ENCODE measurements around the gene JOSD1. TPM values are rescaled to one million over a fixed set of nuclear protein-coding genes. Genes with fewer than 3 reads are reported as not detected.
A peak's percentile ranks its signal among the peaks of the same experiment; 100 is the strongest.

Gene JOSD1
- total RNA-seq, 1 donor from 2014 or later: 52.1 TPM

DNA sequence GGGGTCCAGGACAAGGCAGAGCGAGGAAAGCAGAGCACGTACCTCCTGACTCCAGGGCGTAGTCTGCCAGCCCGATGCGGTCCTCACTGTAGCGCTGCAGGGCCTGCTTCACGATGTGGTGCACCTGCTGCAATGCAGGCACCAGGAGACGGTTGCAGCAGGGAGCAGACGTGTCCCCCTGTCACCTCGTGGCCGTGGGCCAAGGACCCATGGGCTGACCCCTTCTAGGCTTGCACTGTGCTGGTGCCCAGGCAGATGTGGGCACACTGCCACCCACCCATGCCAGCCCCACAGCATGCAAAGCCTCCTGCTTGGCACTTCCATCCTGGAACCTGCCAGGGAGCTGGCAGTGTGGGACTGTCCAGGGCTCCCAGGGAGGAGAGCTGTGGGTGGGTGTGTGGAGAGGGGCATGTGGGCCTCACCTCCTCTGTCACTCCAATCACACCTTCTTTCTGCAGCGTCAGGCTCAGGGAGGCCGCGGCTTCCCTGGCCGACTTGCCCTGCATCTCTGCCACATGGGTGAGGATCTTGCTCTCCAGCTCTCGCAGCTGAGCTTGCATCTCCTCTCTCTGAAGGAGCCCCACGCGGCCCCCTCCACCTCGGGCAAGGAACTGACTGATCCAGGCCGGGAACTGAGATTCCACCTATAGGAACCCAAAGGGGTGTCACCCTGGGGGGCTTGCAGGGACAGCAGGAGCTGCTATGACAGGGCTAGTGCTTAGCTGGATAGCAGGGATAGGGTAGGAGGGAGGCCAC lies 38.7 kb upstream of the JOSD1 start:
- Histone ChIP-seq H3K27ac (no peak overlapping the region), H3K4me1 (peaks cover 2% of the 10 kb centered on the region), H3K27me3 (no peaks in the 10 kb centered on the region), H3K4me3 (no peak overlapping the region), H3K36me3 (peaks cover 94% of the 10 kb centered on the region), H3K9me3 (no peaks in the 10 kb centered on the region)
- intact Hi-C loops (cut with DNase I): no loop called here
- no peak for ATAC-seq
- TF ChIP-seq, protein P1, sequence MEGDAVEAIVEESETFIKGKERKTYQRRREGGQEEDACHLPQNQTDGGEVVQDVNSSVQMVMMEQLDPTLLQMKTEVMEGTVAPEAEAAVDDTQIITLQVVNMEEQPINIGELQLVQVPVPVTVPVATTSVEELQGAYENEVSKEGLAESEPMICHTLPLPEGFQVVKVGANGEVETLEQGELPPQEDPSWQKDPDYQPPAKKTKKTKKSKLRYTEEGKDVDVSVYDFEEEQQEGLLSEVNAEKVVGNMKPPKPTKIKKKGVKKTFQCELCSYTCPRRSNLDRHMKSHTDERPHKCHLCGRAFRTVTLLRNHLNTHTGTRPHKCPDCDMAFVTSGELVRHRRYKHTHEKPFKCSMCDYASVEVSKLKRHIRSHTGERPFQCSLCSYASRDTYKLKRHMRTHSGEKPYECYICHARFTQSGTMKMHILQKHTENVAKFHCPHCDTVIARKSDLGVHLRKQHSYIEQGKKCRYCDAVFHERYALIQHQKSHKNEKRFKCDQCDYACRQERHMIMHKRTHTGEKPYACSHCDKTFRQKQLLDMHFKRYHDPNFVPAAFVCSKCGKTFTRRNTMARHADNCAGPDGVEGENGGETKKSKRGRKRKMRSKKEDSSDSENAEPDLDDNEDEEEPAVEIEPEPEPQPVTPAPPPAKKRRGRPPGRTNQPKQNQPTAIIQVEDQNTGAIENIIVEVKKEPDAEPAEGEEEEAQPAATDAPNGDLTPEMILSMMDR (IDR thresholded peaks at IDR 0.05): no peak
- DNase-seq: no peak

DNA sequence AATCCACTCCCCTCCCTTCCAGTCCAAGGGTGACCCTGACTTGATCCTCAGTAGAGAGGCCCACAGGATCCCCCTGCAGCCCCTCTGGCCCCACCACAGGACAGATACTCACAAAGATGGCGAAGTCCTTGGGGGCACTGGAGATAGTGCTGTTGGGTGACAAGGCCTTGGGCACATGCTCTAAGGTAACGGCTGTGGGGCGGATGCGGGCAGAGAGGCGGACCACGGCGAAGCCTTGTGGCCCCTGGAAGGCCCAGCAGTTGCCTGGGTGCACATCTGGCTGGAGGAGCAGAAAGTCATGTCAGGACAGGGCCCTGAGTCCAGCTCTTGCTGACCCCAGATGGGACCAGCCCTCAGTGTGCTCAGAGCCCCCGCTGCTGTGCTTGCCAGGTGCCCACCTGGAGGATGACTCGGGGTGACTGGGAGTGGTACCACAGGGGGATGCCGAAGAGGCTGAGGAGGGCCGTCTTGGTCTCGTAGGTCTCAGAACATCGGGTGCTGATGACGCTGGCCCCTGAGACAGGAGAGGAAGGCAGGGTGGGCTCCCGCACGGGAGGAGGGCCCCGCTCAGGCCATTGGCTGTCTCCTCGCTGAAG lies 37.8 kb upstream of the JOSD1 start:
- TF ChIP-seq, protein P1 (IDR thresholded peaks at IDR 0.05): no peak
- no peaks in the 10 kb centered on the region for H3K9me3 ChIP-seq

DNA sequence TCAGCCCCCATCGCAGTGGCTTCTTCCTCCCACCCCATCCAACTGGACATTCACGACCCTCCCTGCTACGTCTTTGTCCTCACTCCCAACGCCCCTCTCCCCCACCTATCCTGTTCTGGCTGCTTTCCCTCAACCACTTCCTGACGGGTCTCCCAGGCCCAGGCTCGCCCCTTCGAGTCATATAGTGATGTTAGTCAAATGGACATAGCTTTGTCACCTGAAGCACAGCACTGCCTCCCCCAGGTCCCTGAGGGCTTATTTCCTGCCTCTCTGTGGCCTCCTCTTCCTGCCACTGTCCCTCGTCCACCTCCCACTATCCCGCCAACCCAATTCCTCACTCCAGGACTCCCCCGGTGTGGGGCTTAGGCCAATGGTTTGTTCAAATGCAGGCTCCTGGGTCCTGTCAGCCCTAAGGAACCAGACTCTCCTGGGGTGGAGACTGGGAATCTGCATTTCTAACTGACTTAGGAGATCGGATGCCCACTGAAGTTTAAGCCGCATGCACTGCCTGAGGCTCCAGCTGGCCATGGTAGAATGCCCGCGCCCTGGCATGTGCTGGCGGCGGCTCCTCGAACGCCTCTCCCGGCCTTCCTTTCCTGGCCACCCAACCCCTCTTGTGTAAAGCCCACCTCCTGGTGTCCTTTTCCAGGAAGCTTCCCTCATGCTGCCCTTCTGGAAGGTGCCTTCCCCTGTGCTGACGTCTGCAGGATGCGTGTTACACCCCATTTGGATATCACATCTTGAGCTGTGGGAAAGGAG lies 36.7 kb upstream of the JOSD1 start:
- Histone ChIP-seq H3K27me3 (no peaks in the 10 kb centered on the region), H3K27ac (no peak overlapping the region), H3K4me1 (peaks cover 14% of the 10 kb centered on the region), H3K36me3 (peaks cover 76% of the 10 kb centered on the region), H3K4me3 (no peak overlapping the region), H3K9me3 (no peaks in the 10 kb centered on the region)
- DNase-seq (no peak), ATAC-seq (no peak)
- intact Hi-C loops (cut with DNase I): no loop called here
- TF ChIP-seq, protein P1 (IDR thresholded peaks at IDR 0.05): no peak

More for the DNA sequence above, 37.8 kb upstream of the JOSD1 start:
- Histone ChIP-seq H3K27ac (no peak overlapping the region), H3K27me3 (no peaks in the 10 kb centered on the region), H3K4me1 (peaks cover 7% of the 10 kb centered on the region), H3K4me3 (no peak overlapping the region), H3K36me3 (peaks cover 85% of the 10 kb centered on the region)
- DNase-seq: no peak
- ATAC-seq: no peak
- intact Hi-C loops (cut with DNase I): no loop called here

GRCh38 chr22:38736257-38736570 lies 35.5 kb upstream of the JOSD1 start:
- no peaks in the 10 kb centered on the region for H3K27me3 ChIP-seq

GRCh38 chr22:38735465-38736256 lies 34.9 kb upstream of the JOSD1 start:
- Histone ChIP-seq H3K27ac (no peak overlapping the region), H3K27me3 (no peaks in the 10 kb centered on the region), H3K4me1 (peaks cover 14% of the 10 kb centered on the region), H3K4me3 (no peak overlapping the region), H3K36me3 (peaks cover 70% of the 10 kb centered on the region), H3K9me3 (no peaks in the 10 kb centered on the region)
- DNase-seq (no peak), ATAC-seq (peak; percentile 49)
- TF ChIP-seq, protein P1 (IDR thresholded peaks at IDR 0.05): no peak
- intact Hi-C loops (cut with DNase I): no loop called here

More at GRCh38 chr22:38736257-38736570, 35.5 kb upstream of the JOSD1 start:
- ATAC-seq (no peak), DNase-seq (no peak)
- TF ChIP-seq, protein P1 (IDR thresholded peaks at IDR 0.05): no peak
- Histone ChIP-seq H3K36me3 (peaks cover 71% of the 10 kb centered on the region), H3K4me1 (peaks cover 14% of the 10 kb centered on the region), H3K27ac (no peak overlapping the region), H3K9me3 (no peaks in the 10 kb centered on the region), H3K4me3 (no peak overlapping the region)
- intact Hi-C loops (cut with DNase I): no loop called here

Measured in upper lobe of right lung (tissue), 1 donor.